Activated CD8-positive, alpha-beta T cell treated with anti-CD3 and anti-CD28 coated beads for 36 hours (primary cell): ENCODE data around the gene RLIM. TPM values are rescaled to one million over a fixed set of nuclear protein-coding genes. Genes with fewer than 3 reads are reported as not detected.
"Not testable (repeated sequence)": the region's sequence is repeated elsewhere in the genome, so short reads cannot be mapped to it uniquely, and the experiment has no call there.

Experiments used
- ATAC-seq: fragments of 200-7000 bp; cut with Tn5 transposase; one replicate; pipeline ENCODE4 v1.10.0; 2021; ENCODE audit warnings: mild to moderate bottlenecking, moderate library complexity
- CTCF ChIA-PET: fragments of 350-600 bp; sonication (Branson Sonifier 250); formaldehyde crosslinking; loops from one replicate; lab custom pipeline; 2021; ENCODE audit warnings: antibody characterized with exemption; lab: Charles Lee
- POLR2A ChIA-PET: fragments of 350-600 bp; sonication (Branson Sonifier 250); formaldehyde crosslinking; loops from one replicate; lab custom pipeline; 2021; ENCODE audit warnings: antibody characterized with exemption; lab: Charles Lee
- DNase-seq: peaks from one replicate; pipeline ENCODE4 v3.0.0-alpha.2; 2020
- H3K27ac Mint-ChIP-seq: one replicate; pipeline ENCODE4 v1.8.0; 2021; ENCODE audit warnings: mild to moderate bottlenecking, mixed read lengths
- H3K27me3 Mint-ChIP-seq: one replicate; pipeline ENCODE4 v1.8.0; 2021; ENCODE audit warnings: mixed read lengths
- H3K36me3 Mint-ChIP-seq: one replicate; pipeline ENCODE4 v1.8.0; 2021; ENCODE audit warnings: low read depth, mixed read lengths
- H3K4me1 Mint-ChIP-seq: one replicate; pipeline ENCODE4 v1.8.0; 2021; ENCODE audit warnings: low read depth, mixed read lengths
- H3K4me3 Mint-ChIP-seq: one replicate; pipeline ENCODE4 v1.8.0; 2021; ENCODE audit warnings: mild to moderate bottlenecking, moderate library complexity, mixed read lengths
- H3K9me3 Mint-ChIP-seq: one replicate; pipeline ENCODE4 v1.8.0; 2021; ENCODE audit warnings: mixed read lengths
- CTCF ChIP-seq: fragments of 200-600 bp; IDR thresholded peaks from one replicate; pipeline ENCODE4 v1.8.0; 2022; ENCODE audit warnings: antibody characterized with exemption, mild to moderate bottlenecking
- intact Hi-C: fragments of 100-400 bp; cut with micrococcal nuclease; formaldehyde crosslinking; loops from one replicate; pipeline ENCODE4 v1.10.0; 2022
- total RNA-seq, 2 experiments: library from RNA; stranded (reverse); gene quantifications; one replicate each; pipeline ENCODE4 v1.2.3, GENCODE V29; 2021

Gene RLIM, protein sequence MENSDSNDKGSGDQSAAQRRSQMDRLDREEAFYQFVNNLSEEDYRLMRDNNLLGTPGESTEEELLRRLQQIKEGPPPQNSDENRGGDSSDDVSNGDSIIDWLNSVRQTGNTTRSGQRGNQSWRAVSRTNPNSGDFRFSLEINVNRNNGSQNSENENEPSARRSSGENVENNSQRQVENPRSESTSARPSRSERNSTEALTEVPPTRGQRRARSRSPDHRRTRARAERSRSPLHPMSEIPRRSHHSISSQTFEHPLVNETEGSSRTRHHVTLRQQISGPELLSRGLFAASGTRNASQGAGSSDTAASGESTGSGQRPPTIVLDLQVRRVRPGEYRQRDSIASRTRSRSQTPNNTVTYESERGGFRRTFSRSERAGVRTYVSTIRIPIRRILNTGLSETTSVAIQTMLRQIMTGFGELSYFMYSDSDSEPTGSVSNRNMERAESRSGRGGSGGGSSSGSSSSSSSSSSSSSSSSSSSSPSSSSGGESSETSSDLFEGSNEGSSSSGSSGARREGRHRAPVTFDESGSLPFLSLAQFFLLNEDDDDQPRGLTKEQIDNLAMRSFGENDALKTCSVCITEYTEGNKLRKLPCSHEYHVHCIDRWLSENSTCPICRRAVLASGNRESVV
- total RNA-seq: 10 to 100 TPM; 40.0 to 42.0 TPM

DNA sequence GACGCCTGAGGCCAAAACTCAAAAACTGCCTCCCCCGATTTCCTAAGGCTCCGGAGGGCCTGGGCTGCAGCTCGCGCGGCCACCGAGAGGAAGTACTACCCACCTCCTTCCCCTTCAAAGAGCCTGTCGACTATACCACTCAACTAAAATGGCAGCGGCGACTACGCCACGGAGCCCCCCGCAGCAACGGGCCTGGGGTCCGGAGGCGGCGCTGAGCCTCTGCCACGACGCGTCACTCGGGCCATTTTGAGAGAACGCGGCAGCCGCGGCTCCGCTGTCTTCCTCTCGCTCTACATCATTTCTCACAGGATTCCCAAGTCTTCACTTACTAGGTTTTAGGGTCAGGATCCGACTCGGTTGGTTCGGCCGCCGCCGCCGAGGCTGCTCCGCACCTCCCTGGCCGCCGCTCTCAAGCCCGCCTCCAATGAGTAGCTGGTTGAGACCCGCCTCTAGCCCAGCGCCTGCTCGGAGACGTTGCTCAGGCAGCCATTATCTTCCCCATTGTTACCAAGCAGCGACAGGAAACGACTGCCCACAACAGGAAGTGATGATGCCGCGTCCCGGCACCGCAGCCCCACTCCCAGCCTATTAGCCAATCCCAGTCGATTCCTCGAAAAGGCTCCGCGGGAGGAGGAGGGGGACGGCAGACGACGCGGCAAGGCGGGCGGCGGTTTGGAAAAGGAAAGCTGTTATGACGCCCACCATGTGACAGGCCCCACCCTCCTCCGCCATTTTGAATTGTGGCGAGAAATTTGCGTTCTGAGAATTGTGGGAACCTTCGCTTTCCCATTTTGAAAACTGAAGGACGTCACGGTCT is at the start of gene RLIM:
RLIM (minus strand) TSS at position 532 of the 817 bp plus-strand sequence. CDS start 18,647 bp downstream, outside the sequence.
- peaks cover 23% of the 10 kb centered on the region for H3K36me3 Mint-ChIP-seq
- intact Hi-C loops: no loop called here
- H3K9me3 Mint-ChIP-seq: no peaks in the 10 kb centered on the region
- peak within 1 kb of the TSS; percentile 98 for H3K4me3 Mint-ChIP-seq
- H3K4me1 Mint-ChIP-seq: peaks cover 10% of the 10 kb centered on the region
- no peaks in the 10 kb centered on the region for H3K27me3 Mint-ChIP-seq
- POLR2A ChIA-PET: interaction anchor here (0.7 to 3.1 kb wide), 4 partner anchors 11 to 323 kb away, joined by 3 to 15 read pairs (median 6); no protein-coding TSS in a partner anchor
- TF ChIP-seq CTCF: no peak
- CTCF ChIA-PET: no interaction called here
- peak; percentile 91 for ATAC-seq
- H3K27ac Mint-ChIP-seq: peak within 1 kb of the TSS; percentile 99
- DNase-seq: peak; percentile 94

DNA sequence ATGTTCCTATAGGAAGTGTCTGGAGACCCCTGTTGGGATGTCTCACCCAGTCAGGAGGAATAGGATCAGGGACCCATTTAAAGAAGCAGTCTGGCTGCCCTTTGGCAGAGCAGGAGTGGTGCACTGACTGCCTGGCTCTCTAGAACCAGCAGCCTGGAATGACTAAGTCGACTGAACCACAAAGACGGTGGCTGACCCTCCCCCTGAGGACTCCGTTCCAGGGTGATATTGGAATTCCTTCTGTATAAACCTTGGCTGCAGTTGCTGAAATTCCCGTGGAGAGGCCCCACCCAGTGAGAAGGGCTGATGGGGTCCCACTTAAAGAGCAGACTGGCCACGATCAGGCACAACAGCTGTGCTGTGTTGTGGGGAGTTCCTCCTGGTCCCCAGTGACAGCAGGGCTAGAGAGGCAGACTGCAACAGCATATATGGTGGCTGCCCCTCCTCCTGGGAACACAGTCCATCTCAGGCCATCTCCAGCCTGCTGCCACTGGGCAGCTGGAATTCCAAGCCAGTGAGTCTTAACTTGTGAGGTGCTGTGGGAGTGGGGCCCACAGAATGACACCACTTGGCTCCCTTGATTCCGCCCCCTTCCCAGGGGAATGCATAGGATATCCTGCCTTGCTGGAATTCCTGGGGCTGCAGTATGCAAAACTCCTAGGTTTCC is 41.8 kb upstream of the RLIM start:
- no peaks in the 10 kb centered on the region for H3K4me1 Mint-ChIP-seq
- ChIA-PET POLR2A (no interaction called here), CTCF (no interaction called here)
- intact Hi-C loops: no loop called here
- H3K36me3 Mint-ChIP-seq: no peaks in the 10 kb centered on the region
- H3K4me3 Mint-ChIP-seq: no peak overlapping the region
- no peak for DNase-seq
- H3K27ac Mint-ChIP-seq: no peak overlapping the region
- ATAC-seq: no peak
- no peak for TF ChIP-seq CTCF
- no peaks in the 10 kb centered on the region for H3K9me3 Mint-ChIP-seq
- H3K27me3 Mint-ChIP-seq: peaks cover 1% of the 10 kb centered on the region

GRCh38 chrX:74654953-74655352 is 40.5 kb upstream of the RLIM start:
- ATAC-seq, H3K36me3 Mint-ChIP-seq, H3K27me3 Mint-ChIP-seq, intact Hi-C loops, H3K9me3 Mint-ChIP-seq, DNase-seq, H3K27ac Mint-ChIP-seq, H3K4me3 Mint-ChIP-seq, POLR2A ChIA-PET, CTCF ChIA-PET, H3K4me1 Mint-ChIP-seq: not testable (repeated sequence)

DNA sequence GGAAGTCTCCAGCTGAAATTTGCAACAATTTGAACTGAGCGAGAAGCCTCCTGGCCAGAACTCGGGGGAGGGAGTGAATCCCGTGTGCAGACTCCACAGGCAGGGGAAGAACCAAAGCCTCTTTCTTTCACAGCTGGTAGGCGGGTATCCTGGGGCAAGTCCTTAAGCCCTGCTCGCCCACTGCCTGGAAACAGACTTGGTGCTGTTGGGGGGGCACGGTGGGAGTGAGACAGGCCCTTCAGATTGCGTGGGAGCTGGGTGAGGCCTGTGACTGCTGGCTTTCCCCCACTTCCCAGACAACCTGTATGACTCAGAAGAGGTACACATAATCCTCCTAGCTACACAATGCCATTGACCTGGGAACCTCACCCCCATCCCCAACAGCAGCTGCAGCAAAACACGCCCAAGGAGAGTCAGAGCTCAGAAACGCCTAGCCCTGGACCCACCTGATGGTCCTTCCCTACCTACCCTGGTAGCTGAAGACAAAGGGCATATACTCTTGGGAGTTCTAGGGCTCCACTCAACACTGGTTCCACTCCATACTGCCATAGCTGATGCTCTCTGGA is 22.4 kb upstream of the RLIM start:
- CTCF ChIA-PET: no interaction called here
- intact Hi-C loops: no loop called here
- ATAC-seq (no peak), DNase-seq (no peak)
- no peaks in the 10 kb centered on the region for H3K9me3 Mint-ChIP-seq
- POLR2A ChIA-PET: no interaction called here
- peaks cover 3% of the 10 kb centered on the region for H3K27me3 Mint-ChIP-seq
- TF ChIP-seq CTCF: no peak
- no peaks in the 10 kb centered on the region for H3K36me3 Mint-ChIP-seq
- H3K27ac Mint-ChIP-seq: no peak overlapping the region
- no peaks in the 10 kb centered on the region for H3K4me1 Mint-ChIP-seq
- no peak overlapping the region for H3K4me3 Mint-ChIP-seq
